ENCODE data around the gene HNF4A. TPM values are rescaled to one million over a fixed set of nuclear protein-coding genes. Genes with fewer than 3 reads are reported as not detected.

Gene HNF4A
- total RNA-seq, 6 experiments from 2014 or later = 101 to 255 (median 157) TPM

- Histone ChIP-seq H3K9me3 (no peaks in the 10 kb centered on the region), H3K4me3 (no peak overlapping the region), H3K36me3 (peaks cover 0 to 18% (median 8%) of the 10 kb centered on the region in 4 donors), H3K27me3 (no peaks in the 10 kb centered on the region), H3K4me1 (peaks cover 0 to 40% (median 6%) of the 10 kb centered on the region in 4 donors), H3K27ac (peak overlapping the region in 1 of 3 donors; percentile 77)
- TF ChIP-seq POLR2A (IDR thresholded peaks at IDR 0.05) = no peak
- no peak for TF ChIP-seq CTCF (IDR thresholded peaks at IDR 0.05)
- WGBS (ENCODE audit: insufficient coverage, low coverage, low lambda C conversion rate, missing lambda C conversion rate) = 65% methylated on average over 3 of the region's 3 CpGs
- DNase-seq (no peak), ATAC-seq (no peak)
- intact Hi-C loops (cut with DNase I) = no loop called here
Measured at GRCh38 chr20:44399446-44399845, 43.9 kb downstream of the HNF4A start.

- Histone ChIP-seq H3K27ac (peak overlapping the region; percentile 77 to 86 (median 82)), H3K4me3 (peak overlapping the region in 2 of 3 donors; percentile 77 to 96), H3K36me3 (peaks cover 0 to 23% (median 8%) of the 10 kb centered on the region in 4 donors), H3K9me3 (no peaks in the 10 kb centered on the region), H3K4me1 (peaks cover 0 to 45% (median 7%) of the 10 kb centered on the region in 4 donors), H3K27me3 (no peaks in the 10 kb centered on the region)
- DNase-seq (no peak), ATAC-seq (no peak)
- 41% methylated on average over 3 of the region's 5 CpGs for WGBS (ENCODE audit: insufficient coverage, low coverage, low lambda C conversion rate, missing lambda C conversion rate)
- TF ChIP-seq POLR2A (IDR thresholded peaks at IDR 0.05) (no peak), CTCF (IDR thresholded peaks at IDR 0.05) (no peak)
- intact Hi-C loops (cut with DNase I) = loop anchor here in 1 of 2 donors (10.0 kb wide), 1 partner anchor 54 kb away; no protein-coding TSS in a partner anchor
Measured at GRCh38 chr20:44400671-44400969, 45.1 kb downstream of the HNF4A start.

GRCh38 chr20:44400970-44401769 is 45.7 kb downstream of the HNF4A start:
- DNase-seq (peak; percentile 83 to 93 (median 86)), ATAC-seq (peak; percentile 78 to 90 (median 83))
- H3K36me3 ChIP-seq = peaks cover 0 to 28% (median 11%) of the 10 kb centered on the region in 4 donors
- intact Hi-C loops (cut with DNase I) = loop anchor here in 1 of 2 donors (10.0 kb wide), 1 partner anchor 54 kb away; no protein-coding TSS in a partner anchor
- peak overlapping the region; percentile 77 to 96 (median 86) for H3K27ac ChIP-seq
- no peaks in the 10 kb centered on the region for H3K9me3 ChIP-seq
- 17% methylated on average over 2 of the region's 23 CpGs for whole genome bisulfite sequencing (ENCODE audit: insufficient coverage, low coverage, low lambda C conversion rate, missing lambda C conversion rate)
- TF ChIP-seq POLR2A (IDR thresholded peaks at IDR 0.05) = peak; percentile 62
- TF ChIP-seq CTCF (IDR thresholded peaks at IDR 0.05) = no peak
- H3K27me3 ChIP-seq = no peaks in the 10 kb centered on the region
- peaks cover 0 to 45% (median 8%) of the 10 kb centered on the region in 4 donors for H3K4me1 ChIP-seq
- peak overlapping the region; percentile 62 to 96 (median 77) for H3K4me3 ChIP-seq

GRCh38 chr20:44401770-44402390 is 46.4 kb downstream of the HNF4A start:
- no peak for TF ChIP-seq POLR2A (IDR thresholded peaks at IDR 0.05)
- no peak for TF ChIP-seq CTCF (IDR thresholded peaks at IDR 0.05)
- DNase-seq (no peak), ATAC-seq (peak in 3 of 4 donors; percentile 2 to 21 (median 20))
- no peaks in the 10 kb centered on the region for H3K27me3 ChIP-seq
- intact Hi-C loops (cut with DNase I) = loop anchor here in 1 of 2 donors (10.0 kb wide), 1 partner anchor 53 kb away; no protein-coding TSS in a partner anchor
- no peaks in the 10 kb centered on the region for H3K9me3 ChIP-seq
- peaks cover 0 to 35% (median 15%) of the 10 kb centered on the region in 4 donors for H3K36me3 ChIP-seq
- H3K27ac ChIP-seq = peak overlapping the region; percentile 77 to 96 (median 86)
- 24% methylated on average over 6 of the region's 17 CpGs for WGBS (ENCODE audit: insufficient coverage, low coverage, low lambda C conversion rate, missing lambda C conversion rate)
- H3K4me1 ChIP-seq = peaks cover 0 to 45% (median 8%) of the 10 kb centered on the region in 4 donors
- H3K4me3 ChIP-seq = peak overlapping the region; percentile 62 to 96 (median 77)
